Head of caudate nucleus (tissue), 42 donors: ENCODE data around the gene CUL5.

Experiments used
- DNase-seq, 42 donors: peaks; one replicate each; pipeline versions ENCODE4 v3.0.0 to v3.0.0-alpha.2; 2020 to 2021; ENCODE audit warnings: mixed read lengths in 7 of 42
- intact Hi-C: fragments of 100-400 bp; cut with DNase I; formaldehyde crosslinking; loops from one replicate; pipeline ENCODE4 v1.15.0; 2022

CUL5 gene

DNA sequence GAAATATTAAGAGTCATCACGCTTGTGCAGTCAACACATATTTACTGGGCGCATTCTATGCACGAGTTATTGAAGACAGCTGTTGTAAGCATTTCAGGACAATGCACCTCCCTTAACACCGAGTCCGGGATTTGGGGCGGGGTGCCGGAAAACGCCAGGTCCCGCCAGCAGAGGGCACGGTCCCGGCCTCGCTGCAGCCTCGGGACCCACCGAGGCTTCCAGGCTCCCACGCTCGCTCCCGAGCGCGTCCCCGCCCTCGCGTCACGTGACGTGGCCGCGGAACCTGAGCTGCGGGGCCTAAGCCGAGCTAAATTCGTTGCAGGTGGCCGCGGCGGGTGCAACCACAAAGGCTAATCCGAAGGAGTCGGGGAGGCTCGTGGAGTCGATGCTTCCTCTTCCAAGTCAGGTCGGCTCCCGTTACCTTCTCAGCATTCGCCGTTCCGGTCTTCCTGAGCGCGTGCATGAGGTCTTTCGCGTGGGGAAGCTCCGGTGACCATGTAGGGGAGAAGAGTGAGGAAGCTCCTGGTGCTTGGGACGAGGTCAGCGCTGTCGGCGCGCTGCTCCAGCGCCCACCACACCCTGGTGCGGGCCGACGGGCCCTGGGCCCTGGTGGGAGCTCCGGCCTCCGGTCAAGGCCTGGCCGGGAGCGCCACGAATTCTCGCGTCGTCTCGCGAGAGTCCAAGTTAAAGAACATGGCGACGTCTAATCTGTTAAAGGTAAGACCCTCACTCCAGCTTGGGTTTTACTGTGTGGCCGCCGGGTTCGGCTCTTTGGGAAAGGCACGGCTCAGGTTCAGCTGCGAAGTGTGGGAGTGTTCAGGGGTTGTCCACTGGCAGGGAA, at the start of gene CUL5:
CUL5 (plus strand) TSS at position 243 of the 841 bp plus-strand sequence; CDS start at position 694, 451 bp downstream.
- peak; percentile 75 to 96 (median 92) for DNase-seq
- intact Hi-C loops, result loop anchor here (10.0 kb wide), 2 partner anchors 84 to 666 kb away; partner anchors contain the start of gene RAB39A

DNA sequence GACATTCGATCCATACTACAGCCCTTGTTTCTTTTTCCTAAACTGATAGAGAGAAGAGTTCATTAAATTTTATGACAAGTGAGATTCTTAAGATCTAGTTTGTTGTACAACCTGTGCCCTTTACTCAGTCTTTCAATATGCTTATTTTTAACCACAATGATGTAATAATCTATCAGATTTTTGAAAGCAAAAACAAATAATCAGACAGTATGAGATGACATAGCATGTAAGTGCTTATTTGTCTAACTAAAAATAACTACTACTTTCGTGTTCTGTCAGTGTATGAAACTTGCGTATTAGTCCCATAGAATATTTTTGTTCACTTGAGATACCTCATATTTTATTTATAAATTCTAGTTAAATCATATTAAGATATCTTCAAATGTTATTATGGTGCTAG, 47.2 kb upstream of the CUL5 start:
- no peak for DNase-seq
- intact Hi-C loops, result no loop called here

DNA sequence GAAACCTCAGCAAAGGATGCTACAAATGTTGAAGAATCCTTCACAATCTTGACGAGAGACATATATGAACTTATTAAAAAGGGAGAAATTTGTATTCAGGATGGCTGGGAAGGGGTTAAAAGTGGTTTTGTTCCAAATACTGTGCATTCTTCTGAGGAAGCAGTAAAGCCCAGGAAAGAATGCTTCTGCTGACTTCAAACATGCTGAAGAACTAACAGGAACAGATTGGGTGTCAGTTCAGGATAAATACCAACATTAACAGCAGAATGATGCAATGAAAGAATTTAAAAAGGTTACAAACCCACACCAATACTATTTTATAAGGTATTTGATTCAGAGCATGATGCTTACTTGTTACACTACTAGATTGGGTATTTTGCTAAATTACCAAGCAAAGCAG, 46.5 kb upstream of the CUL5 start:
- intact Hi-C loops, result no loop called here
- no peak for DNase-seq

DNA sequence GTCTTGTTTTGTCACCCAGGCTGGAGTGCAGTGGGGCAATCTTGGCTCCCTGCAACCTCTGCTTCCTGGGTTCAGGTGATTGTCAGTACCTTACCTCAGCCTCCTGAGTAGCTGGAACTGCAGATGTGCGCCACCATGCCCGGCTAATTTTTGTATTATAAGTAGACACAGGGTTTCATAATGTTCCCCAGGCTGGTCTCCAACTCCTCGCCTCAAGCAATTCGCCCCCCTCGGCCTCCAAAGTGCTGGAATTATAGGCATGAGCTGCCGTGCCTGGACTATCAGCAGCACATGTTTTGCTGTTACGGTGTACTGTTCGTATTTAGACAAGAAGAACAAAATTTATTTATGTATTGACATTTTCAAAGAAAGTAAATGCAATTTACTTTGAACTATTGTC, 45.6 kb upstream of the CUL5 start:
- DNase-seq, result no peak
- intact Hi-C loops, result no loop called here

DNA sequence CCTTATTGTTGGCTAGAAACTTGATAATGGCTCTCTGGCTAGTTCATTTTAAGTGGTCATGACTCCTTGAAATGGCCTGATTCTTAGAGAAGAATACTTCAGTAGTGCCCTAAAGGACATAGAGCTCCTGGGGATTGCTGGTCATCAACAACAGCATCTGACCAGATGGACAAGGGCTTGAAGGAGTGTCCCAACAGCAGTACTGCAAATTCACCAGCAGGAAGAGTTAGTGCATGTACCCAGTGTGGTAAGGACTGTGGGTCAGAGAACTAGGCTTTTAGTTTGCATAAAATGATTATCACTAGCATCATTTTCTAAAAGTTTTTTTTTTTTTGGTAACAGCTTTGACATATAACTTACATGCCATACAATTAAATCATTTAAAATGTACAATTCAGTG, 39.5 kb upstream of the CUL5 start:
- intact Hi-C loops, result no loop called here
- DNase-seq, result no peak

DNA sequence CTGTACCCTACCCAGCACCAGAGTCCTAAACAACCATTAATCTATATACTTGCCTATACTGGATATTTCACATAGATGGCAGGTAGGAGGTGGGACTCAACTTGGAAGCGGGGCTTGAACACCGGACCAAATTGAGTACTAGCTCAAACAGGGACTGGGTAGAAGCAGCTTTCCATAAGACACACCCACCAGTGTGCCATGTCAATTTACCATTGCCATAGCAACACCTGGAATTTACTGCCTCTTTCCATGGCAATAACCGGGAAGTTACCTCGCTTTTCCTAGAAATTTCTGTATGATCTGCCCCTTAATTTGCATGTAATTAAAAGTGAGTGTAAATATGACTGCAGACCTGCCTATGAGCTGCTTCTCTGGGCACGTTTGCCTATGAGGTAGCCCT, 38.6 kb upstream of the CUL5 start:
- intact Hi-C loops, result no loop called here
- DNase-seq, result peak in 1 of 42 donors; percentile 15

DNA sequence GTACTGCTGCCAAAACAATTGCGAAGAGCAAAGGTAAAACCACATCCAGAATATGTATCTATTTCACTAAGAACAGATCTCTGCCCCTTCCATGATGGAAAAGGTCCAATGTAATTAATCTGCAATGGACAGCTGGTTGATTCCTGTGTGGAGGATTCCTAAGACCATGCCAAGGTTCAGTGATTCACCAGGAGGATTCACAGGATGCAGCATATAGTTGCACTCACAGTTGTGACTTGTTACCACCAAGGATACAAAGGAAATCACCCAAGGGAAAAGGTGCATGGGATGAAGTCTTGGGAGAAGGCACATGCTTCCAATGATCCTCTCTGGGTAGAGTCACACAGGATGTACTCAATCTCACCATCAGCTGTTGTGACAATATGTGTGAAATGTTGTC, 35.1 kb upstream of the CUL5 start:
- DNase-seq, result no peak
- intact Hi-C loops, result no loop called here

DNA sequence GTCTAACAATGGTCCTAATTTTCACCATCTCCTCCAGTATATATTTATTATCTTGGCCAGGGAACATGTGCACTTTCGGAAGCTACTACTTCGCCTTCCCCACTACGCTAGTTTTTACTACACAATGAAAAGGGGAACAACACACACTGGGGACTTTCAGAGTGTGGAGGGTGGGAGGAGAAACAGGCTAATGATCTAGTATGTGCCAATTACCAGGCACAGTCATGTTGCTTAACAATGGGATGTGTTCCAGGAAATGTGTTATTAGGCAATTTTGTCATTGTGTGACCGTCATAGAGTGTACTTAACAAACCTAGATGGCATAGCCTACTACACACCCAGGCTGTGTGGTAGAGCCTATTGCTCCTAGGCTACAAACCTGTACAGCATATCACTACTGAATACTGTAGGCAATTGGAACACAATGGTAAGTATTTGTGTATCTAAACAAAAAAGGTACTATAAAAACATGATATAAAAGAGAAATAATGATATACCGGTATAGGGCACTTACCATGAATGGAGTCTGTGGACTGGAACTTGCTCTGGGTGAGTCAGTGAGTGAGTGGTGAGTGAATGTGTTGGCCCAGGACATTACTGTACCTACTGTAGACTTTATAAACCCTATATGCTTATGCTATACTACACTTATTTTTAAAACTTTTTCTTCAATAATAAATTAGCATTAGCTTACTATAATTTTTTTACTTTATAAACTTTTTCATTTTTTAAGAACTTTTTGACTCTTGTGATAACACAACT, 20.1 kb upstream of the CUL5 start:
- DNase-seq, result no peak
- intact Hi-C loops, result no loop called here

DNA sequence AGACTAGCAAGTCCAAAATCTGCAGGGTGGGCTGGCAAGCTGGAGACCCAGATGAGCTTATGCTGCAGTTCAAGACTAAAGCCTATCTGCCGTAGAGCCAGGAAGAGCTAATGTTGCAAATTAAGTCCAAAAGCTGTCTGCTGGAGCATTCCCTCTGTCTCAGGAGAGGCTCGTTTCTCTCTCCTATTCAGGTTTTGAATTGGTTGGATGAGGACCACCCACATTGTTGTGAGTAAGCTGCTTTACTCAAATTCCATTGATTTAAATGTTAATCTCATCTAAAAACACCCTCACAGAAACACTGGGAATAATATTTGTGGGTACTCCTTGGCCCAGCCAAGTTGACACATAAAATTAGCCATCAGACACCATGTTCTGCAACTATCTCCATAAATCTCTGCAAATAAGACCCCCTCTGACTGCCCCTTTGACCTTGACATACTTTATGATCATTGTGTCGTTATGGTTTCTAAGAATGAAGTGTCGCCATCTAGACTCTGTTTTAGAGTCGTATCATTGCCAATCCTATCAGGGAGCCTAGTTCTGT, 16.8 kb upstream of the CUL5 start:
- DNase-seq, result no peak
- intact Hi-C loops, result no loop called here

DNA sequence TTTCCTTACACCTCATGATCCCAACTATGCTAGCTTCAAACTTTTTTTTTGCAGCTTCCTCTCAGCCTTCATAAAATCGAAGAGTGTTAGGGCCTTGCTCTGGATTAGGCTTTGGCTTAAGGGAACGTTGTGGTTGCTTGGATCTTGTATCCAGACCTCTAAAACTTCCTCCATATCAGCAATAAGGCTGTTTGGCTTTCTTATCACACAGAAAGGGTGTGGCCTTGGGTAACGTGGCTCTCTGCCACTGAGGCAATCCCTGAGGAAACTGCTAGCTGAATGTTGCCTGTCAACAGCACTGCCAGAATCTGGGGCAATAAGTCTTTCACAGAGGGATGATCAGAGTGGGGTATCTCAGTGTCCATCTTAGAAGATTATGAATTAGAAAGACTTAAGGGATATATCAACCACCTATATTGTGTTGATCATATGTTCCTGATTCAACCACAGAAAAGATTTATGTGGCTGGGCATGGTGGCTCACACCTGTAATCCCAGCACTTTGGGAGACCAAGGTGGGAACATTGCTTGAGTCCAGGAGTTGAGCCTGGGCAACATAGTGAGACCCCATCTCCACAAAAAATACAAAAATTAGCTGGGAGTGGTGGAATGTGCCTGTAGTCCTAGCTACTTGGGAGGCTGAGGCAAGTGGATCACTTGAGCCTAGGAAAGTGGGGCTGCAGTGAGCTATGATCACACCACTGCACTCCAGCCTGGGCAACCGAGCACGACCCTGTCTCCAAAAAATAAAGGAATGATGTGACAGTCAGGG, 12.5 kb upstream of the CUL5 start:
- intact Hi-C loops, result no loop called here
- DNase-seq, result no peak

DNA sequence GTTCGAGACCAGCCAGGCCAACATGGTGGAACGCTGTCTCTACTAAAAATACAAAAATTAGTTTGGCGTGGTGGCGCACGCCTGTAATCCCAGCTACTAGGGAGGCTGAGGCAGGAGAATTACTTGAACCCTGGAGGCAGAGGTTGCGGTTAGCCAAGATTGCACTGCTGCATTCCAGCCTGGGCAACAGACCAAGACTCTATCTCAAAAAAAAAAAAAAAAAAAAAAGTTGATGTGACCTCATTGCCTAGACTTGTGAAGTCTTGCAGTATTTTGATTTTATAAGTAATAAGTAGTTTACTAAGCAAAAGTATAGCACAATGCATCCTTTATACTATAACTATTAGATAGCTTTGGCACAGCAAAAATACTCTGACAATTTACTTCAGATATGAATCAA, 9.9 kb upstream of the CUL5 start:
- intact Hi-C loops, result no loop called here
- no peak for DNase-seq

DNA sequence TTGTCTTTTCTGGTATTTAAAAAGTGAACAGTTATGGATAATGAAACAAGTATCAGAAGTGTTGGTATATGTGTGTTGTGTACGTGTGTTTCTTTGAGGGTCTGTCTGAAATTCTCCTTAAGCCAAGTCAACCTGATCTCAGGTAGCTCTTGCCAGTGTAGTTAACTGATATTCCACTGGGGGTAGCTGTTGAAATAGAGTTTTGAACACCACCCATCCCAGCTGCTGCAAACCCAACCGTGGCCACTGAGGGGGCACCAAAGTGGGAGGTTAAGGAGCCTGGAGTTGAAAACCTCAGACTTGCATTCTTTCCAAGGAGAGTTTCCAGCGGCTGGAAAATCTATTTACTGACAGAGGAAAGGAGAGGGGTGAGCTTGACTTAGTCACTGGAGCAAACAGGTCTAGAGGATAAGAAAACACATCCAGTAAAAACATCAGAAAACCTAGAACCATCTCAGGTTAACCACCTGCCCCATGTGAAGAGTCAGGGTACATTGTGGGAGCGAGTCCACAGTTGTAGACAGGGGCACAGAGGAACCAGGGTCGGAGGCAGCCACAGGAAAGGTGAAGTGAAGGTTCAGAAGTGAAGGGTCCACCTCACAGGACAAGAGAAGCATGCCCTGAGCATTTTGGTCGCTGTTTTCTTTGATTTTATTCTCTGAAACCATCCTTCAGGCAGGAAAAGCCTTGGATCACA, 8.8 kb upstream of the CUL5 start:
- intact Hi-C loops, result loop anchor here (10.0 kb wide), 2 partner anchors 75 to 675 kb away; partner anchors contain the start of gene RAB39A
- DNase-seq, result peak in 1 of 42 donors; percentile 19

DNA sequence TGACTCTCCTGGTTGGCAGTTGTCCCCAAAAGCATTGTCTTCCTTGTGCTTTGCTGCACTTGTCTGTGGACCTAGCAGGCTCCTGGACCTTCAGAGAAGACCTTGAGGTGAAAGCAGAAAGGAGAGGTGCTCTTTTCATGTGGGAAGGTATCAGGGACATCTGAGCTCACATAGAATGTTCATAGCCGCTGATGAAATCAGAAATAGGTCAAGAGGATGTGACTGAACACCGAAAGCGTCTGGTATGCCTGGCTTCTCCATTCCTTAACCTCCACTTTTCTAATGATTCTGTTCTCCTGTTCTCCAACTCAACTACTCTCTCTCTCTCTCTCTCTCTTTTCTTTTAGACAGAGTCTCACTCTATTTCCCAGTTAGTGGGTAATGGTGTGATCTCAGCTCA, 6.2 kb upstream of the CUL5 start:
- no peak for DNase-seq
- intact Hi-C loops, result loop anchor here (10.0 kb wide), 2 partner anchors 78 to 672 kb away; partner anchors contain the start of gene RAB39A

DNA sequence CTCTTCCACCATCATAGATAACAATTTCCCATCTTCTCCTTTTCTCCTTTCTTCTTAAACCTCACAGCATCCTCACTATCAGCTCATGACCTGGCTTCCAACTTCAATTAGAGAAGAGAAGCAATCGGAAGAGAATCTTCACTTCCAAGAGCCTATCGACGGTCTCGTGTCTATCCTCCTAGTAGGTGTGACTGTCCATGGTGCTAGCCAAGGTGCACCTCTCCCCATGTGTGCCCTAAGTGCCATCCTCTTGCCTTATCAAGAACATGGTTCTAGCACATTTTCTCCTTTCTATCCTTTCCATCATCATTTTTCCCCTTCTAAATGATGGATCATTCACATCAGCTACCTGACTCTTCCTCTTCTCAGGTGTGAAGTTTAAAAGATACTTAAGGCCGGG, 5.1 kb upstream of the CUL5 start:
- intact Hi-C loops, result loop anchor here (10.0 kb wide), 2 partner anchors 79 to 671 kb away; partner anchors contain the start of gene RAB39A
- no peak for DNase-seq

DNA sequence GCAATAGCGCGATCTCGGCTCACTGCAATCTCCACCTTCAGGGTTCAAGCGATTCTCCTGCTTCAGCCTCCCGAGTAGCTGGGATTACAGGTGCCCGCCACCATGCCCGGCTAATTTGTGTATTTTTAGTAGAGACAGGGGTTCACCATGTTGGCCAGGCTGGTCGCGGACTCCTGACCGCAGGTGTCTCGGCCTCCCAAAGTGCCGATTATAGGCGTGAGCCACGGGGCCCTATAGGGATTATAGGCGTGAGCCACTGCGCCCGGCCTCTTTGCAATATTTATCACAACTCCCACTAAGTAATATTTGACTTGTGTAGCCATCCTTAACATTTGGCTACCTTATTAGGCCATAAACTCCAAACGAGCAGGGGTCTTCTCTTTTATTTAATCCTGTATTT, 879 bp upstream of the CUL5 start:
- intact Hi-C loops, result loop anchor here (10.0 kb wide), 2 partner anchors 83 to 667 kb away; partner anchors contain the start of gene RAB39A
- peak in 2 of 42 donors; percentile 15 to 45 for DNase-seq

DNA sequence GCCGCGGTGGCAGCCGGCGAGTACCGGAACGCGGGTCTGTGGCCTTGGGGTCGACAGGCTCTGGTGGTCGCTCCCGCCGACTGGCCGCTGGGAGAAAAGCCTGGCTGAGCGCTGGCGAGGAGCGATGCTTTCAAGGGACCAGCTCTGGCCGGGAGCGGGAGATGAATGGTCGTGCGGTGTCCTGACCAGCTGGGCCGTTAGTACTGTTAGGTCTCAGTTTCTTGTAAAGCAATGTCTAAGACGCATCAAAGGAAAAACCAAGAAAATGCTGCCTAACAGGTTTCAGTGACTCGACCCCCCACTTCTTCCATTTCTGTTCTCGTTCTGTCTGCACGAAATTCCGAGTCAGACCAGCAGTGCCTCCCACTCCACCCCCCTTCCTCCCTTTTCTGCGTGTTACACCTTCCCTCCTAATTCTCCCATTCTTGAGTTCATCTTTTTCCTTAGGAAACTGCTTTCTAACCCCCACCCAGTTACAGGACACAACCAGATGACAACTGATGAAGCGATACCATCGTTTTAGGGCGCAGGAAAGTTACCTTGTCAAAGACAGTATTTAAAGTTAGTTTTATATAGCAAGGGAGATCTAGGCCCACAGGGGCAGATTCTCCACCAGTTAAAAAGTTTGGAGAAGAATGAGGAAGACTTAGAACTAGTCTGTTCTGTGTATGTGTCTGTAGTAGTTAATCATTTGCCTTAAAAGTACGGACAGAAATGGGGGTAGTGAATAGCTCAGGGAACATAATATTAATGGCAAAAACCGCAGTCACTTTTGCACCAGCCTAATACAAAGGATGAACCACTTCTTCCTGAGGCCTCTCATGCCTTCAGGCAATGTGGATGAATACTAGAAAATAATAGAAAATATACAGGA, 1.0 kb downstream of the CUL5 start:
- DNase-seq, result peak in 14 of 42 donors; percentile 2 to 42 (median 14)
- intact Hi-C loops, result loop anchor here (10.0 kb wide), 2 partner anchors 85 to 665 kb away; partner anchors contain the start of gene RAB39A

DNA sequence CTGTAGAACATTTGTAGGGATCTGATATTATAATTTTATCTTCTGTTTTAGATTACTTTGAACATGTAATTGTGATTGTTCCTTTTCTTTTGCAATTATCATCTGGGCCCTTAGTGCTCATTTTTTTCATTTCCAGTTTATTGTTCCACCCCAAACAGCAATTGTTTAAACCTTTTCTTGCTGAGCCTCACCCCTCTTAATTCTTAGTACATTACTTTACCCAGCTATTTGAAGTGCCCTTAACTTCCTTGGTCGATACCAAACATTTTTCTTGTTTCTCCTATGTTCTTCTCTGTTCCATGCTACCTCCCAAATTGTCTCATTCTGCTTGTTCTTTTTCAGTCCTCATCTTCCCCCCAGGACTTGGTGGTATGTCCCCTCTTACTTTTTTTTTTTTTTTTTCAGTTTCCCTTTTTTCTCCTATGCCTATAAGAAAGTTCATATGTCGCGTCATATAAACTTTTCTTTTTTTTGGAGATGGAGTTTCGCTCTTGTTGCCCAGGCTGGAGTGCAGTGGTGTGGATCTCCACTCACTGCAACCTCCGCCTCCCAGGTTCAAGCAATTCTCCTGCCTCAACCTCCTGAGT, 3.5 kb downstream of the CUL5 start:
- intact Hi-C loops, result no loop called here
- no peak for DNase-seq
